HG03439 (cell line): ENCODE data around the gene GATA1.

Experiments used
- ATAC-seq: cut with Tn5 transposase; IDR thresholded peaks from one replicate; pipeline ENCODE4 v1.9.1; 2021; ENCODE audit warnings: mild to moderate bottlenecking, moderate library complexity; ENCODE audit not compliant: unreplicated experiment

Gene GATA1

DNA sequence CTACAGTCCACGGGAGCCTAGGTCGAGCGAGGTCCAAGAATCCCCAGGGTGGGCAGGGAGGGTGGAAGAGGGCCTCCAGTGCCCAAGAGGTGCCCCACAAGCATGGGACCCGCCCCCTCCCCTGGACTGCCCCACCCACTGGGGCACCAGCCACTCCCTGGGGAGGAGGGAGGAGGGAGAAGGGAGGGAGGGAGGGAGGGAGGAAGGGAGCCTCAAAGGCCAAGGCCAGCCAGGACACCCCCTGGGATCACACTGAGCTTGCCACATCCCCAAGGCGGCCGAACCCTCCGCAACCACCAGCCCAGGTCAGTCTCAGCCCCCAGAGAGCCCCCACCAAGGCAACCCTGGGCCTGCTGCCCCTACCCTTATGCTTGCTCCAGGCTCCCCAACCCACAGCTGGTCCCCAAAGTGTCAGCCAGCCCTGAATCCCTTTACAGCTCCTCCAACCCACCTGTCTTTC, at the start of gene GATA1:
Gene GATA1 (plus strand): TSS at position 250 of the 460 bp plus-strand sequence. CDS start 4,520 bp downstream, outside the sequence.
- no peak for ATAC-seq

DNA sequence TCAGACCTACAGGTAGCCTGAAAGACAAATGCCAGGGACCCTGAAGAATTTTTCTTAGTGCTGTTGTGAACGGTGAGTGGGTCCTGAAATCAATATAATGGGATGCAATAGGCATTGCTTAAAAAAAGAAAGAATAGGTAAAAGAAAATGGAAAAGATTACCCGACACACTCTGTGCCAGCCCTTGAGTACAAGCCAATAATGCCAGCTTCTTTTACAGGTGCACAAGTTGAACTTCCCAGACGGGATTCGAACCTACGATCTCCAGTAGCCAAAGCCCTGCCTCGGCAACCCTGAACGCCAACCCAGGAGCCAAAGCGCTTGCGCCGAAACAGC, 49.5 kb upstream of the GATA1 start:
- no peak for ATAC-seq

DNA sequence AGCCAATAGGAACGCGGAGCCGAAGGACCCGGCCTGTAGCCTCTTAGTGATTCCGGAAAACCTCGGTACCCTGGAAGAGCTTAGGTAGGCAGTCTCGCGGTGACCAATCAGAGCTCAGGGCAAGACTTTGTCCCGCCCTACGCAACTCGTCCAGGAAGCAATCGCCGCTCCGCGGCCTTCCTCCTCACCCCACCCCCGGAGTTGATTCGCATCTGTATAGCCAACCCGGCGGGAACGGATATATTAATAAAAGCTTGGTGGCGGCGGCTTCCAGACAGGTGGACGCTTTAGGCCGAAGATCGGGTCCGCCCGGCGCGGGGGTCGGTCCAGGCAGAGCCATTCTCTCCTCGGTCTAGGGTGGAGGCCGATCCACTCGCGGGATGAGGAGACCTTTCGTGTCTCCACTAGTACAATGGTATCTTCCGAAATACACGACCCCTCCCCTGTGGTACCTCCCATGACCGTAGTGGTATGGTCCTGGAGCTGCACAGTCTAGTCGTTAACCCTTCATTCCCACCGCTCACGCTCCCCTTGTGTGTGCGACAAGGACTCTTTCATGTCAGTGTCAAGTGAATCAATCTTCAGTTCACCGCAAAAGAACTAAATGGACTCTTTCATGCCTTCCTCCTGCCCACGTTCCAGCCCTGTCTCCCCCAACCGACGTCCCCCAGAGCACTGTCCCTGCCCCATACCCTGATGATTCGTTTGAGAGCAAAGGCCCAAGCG, 49.0 kb upstream of the GATA1 start:
- ATAC-seq = peak; percentile 97

DNA sequence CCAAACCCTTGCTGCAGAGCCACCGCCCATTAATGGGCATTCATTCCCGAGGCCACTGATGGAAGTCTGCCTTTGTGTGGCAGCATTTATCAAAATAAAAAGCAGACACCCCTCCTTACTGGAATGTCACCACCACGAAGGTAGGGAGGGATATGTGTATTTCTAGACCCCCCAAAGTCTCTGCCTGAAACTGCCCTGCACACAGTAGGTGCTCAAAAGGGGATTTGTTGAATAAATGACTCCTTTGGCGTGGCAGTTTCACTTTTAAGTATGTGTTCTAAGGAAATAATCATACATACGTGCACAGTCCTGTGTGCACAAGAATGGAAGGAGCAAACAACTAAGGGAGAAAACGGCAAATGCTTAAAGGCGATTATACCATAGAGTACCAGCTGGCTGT, 48.5 kb upstream of the GATA1 start:
- ATAC-seq = no peak

DNA sequence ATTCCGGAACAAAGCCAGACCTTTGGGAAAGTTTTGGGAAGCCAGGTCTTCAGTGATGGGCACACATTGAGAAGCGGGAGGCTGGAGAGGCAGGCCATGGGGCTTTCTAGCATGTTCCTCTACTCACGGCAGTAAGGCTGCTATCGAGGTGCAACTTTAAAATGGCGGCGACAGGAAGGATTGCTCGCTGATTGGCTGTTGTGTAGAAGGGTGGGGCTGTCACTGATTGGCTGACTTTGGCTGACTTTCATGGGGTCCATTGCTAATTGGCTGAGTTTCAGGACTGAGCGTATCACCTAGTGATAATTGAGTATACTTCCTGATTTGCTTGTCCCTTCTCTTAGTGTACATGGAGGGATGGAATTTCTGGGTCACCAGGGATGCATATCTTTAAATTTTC, 44.6 kb upstream of the GATA1 start:
- no peak for ATAC-seq

DNA sequence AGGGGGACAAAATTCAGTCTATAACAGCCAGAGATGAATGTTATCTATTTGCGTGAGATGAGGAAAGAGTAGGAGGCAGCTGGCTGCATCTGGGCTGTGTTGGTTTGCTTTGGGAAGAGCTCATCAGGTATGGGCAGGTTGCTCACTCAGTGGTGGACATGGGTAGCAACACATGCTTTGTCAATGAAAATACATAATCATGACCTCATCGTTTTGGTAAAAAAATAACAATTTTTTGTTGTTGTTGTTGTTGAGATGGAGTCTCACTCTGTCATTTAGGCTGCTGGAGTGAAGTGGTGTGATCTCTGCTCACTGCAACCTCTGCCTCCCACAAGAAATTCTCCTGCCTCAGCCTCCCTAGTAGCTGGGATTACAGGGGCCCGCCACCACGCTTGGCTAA, 41.2 kb upstream of the GATA1 start:
- no peak for ATAC-seq

DNA sequence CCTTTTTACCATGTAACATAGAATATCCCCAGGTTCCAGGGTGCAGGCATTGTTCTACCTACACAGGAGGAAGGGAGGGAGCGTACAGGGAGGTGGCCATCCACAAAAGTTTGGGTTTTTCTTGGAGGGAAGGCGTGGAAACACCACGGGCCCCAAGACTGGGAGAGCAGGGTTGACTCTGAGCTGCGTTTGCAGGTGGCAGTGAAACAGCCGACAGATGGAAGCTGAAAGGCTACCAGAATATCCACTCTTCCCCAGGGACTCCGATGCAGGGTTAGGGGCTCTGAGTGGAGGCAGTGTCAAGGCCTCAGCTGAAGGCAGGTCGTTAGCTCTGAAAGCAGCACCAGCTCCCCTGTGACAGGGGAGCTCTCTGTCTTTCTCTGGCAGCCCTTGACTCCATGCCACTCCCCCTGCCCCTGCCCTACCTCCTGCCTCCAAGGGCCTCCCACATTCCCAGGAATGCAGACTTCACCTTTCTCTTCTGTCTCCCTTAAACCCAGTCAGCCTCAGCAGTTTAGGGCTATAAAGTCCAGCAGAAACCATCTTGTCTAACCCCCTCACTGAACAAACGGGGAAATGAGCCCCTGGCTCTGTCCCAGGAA, 38.9 kb upstream of the GATA1 start:
- ATAC-seq = no peak

DNA sequence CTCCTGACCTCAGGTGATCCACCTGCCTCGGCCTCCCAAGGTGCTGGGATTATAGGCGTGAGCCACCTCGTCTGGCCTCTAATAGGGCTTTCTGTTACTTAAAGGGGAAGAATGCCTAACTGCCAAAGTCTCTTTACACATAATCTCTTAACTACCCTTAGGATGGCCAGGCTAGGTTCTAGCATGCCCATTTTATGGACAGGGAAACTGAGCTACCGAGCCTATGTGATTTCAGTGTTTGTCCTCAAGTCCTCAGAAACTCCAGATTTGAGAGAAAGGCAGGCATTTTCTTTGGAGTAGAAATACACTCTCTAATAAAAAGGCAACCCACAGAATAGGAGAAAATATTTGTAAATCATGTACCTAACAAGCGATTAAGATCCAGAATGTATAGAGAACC, 37.2 kb upstream of the GATA1 start:
- ATAC-seq = no peak

DNA sequence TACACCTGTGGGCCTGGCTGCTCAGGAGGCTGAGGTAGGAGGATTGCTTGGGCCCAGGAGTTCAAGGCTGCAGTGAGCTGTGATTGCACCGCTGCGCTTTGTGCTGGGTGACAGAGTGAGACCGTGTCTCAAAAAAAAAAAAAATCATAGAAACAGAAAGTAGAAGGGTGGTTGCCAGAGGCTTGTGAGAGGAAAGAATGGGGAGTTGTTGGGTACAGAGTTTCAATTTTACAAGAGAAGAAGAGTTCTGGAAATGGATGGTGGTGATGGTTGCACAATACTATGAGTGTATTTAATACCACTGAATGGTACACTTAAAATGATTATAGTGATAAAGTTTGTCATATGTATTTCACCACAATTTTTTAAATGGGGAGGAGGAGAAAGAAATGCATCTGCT, 35.0 kb upstream of the GATA1 start:
- no peak for ATAC-seq

DNA sequence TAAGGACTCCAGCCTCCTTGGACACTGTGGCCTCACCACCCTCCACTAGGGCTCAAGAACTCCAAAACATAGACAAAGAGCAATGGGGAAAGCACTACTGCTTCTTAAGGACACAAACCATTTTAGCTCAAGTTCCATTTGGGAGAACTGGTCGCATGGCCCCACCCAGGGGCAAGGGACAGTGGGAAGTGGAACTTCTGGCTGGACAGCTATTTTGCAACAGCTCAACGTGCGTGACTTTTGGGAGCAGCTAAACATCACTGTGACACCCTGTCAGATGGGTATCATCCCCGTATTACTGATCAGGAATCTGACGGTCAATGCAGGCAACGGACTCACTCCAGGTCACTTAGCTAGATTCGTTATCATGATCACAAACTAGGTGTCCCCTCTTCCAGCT, 33.9 kb upstream of the GATA1 start:
- ATAC-seq = no peak

DNA sequence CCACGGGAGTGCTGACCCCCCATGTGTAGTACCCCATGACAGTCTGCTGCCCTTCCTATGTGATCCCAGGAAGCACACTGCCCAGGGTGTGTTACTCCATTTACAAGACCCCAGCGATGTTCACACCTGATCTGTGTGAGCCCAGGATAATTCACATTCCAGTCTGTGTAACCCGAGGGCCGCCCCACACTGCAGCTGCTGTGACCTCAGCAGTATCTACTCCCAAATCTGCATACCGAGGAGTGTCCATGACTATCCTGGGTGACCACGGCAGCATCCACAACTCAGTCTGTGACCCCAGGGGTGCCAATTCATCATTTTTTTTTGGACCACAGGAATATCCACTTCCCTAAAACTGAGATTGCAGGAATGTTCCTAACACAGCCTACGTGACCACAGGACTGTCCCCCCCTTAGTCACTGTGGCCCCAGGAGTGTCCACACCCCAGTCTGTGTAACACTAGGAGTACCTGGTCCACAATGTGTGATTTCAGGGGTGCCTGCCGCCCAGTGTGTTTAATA, 32.6 kb upstream of the GATA1 start:
- ATAC-seq = no peak

DNA sequence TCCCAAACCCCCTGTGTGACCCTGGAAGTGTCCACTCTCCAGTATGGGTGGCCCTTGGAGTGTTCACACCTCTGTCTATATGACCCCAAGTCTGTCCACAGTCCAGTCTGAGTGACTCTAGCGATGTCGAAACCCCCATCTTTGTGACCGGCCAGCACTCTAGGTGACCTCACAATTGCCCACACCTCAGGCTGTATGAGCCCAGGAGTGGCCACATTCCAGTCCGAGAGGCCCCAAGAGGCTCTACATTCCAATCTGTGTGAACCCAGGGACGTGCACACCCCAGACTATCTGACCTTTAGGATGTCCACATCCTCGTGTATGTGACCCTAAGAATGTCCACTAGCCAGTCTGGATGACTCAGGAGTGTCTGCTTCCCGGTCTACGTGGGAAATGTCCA, 32.2 kb upstream of the GATA1 start:
- no peak for ATAC-seq

DNA sequence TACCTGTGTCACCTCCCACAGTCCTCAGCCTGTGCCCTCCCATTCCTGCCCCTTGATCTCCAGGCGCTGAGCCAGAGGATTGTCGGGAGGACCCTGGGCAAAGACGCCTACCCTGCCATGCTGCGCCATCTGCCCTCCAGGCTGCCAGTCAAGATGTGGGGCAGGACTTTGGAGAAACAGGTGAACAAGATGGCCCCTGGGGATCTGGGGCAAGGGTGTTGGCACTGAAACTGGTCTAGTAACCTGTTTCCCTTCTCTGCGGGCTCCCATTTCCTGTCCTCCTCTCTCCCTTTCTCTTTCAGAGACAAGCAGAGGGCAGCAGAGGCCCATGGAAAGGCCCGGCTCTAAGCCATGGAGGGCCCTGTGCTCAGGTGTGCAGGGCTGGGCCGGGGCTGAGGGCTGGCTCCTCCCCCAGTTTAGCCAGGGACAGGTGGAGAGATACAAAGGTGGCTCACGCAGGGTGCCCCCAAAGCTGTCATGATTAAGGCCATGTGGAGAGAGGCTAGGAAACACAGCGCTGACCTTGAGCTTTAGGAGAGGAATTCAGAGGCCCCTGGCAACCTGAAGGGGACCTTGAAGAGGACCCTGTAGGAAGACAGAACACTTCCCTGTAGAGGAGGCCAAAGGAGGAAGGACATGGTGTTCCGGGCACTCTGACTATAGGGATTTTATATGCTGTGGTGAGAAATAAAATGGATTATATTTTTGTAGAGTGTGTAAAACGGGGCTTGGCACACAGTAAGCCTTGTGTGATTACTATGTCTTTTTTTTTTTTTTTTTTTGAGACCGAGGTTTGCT, 24.5 kb upstream of the GATA1 start, which contains the start of gene GLOD5:
Gene GLOD5 (plus strand): TSS at position 74 of the 798 bp plus-strand sequence. CDS start 44 bp downstream, at position 118.
- ATAC-seq = no peak

DNA sequence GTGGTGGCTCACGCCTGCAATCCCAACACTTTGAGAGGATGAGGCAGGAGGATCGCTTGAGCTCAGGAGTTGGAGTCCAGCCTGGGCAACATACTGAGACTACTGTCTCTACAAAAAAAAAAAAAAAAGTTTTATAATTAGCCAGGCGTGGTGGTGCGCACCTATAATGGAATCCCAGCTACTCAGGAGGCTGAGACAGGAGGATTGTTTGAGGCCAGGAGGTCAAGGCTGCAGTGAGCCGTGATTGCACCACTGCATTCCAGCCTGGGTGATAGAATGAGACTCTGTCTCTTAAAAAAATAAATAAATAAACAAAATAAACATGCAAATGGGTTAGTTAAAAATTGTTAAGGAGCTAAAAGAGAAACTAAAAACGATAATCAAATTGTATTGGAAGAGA, 17.2 kb upstream of the GATA1 start:
- ATAC-seq = no peak

DNA sequence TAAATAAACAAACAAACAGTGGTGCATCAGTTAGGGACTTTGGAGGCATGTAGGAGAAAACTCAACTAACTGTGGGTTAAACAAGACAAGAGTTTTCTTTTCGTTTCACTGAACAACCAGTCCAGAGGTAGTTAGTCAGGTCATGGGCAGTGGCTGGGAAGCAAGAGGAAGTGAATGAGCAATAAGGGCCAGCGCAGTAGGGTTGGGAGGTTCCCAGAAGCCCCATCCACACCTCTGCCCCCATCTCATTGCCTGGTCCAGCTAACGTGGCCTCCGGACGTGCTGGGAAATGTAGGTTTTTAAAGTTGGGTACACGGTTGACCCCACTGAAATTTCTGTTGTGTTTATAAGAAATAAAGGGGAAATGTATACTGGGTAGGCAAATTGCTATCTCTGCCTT, 16.1 kb upstream of the GATA1 start:
- ATAC-seq = no peak

DNA sequence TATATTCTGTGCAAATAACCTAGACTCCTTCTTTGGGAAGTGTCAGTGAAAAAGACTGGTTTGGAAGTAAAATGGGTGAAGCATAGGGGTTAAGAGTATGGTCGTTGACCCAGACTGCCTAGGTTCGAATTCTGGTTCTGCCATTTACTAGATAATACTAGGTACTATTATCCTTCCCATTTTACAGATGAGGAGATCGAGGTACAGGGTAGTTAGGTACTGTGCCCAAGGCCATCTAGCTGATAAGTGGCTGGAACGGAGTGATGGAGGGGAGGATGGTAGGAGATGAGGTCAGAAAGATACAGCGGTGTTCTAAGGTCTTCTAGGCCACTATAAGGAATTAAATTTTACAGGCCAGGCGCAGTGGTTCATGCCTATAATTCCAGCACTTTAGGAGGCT, 13.8 kb upstream of the GATA1 start:
- no peak for ATAC-seq

DNA sequence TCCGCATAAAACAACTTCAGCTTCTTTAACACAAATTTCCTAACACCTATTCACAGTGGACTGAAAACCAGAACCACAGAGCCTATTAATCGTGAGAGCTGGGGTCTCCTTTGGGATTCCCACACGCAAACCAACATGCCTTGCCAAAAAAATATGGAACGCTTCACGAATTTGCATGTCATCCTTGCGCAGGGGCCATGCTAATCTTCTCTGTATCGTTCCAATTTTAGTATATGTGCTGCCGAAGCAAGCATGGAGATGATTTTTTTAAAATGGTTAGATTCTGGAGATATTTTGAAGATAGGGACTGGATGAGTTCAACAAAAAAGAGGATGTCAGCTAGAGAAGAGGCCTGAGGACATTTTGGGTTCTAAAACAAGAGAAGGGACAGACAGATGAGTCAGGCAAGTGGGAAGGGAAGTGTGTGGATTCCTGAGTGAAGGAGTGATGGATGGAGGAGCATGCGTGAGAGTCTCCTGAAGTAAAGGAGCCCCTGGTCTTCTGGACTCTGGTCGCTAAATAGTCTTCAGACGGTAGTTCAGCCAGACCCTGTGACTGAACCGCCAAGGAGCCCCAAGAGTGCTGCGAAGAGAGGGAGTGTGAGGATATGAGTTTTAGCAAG, 9.5 kb upstream of the GATA1 start:
- no peak for ATAC-seq

DNA sequence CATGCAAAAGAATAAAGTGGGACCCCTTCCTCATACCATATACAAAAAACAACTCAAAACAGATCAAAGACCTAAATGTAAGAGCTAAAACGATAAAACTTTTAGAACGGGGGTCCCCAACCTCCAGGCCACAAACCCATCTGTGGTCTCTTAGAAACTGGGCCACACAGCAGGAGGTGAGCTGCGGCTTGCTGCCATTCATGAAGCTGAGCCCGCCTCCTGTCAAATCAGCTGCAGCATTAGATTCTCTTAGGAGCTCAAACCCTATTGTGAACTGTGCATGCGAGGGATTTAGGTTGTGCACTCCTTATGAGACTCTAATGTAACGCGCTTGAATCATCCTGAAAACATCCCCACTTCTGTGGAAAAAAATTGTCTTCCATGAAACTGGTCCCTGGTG, 7.0 kb upstream of the GATA1 start:
- no peak for ATAC-seq

DNA sequence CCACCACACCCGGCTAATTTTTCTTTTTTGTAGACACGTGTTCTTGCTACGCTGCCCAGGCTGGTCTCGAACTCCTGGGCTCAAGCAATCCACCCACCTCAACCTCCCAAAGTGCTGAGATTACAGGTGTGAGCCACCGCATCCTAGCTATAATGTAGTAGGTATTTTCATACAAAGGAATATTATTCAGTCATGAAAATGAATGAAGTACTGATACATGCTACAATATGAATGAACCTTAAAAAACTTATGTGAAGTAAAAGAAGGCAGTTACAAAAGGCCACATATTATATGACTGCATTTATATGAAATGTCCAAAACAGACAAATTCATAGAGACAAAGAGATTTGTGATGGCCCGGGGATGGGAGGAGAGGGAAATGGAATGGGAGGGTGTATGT, 4.7 kb upstream of the GATA1 start:
- ATAC-seq = no peak

DNA sequence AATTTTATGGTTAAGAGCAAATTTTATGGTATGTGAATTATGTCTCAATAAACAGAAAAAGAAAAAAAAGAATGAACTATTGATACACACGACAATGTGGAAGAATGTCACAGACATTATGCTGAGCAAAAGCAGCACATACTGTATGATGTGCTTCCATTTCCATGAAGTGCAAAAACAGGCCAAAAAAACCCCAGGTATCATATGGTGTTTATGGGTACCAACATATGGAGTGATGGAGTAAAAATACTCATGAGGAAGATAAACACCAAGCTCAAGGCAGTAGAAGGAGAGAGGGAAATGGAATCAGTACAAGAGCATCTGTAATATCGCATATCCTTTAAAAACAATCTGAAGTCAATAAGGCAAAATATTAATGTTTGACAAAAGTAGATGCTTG, 4.2 kb upstream of the GATA1 start:
- ATAC-seq = no peak

DNA sequence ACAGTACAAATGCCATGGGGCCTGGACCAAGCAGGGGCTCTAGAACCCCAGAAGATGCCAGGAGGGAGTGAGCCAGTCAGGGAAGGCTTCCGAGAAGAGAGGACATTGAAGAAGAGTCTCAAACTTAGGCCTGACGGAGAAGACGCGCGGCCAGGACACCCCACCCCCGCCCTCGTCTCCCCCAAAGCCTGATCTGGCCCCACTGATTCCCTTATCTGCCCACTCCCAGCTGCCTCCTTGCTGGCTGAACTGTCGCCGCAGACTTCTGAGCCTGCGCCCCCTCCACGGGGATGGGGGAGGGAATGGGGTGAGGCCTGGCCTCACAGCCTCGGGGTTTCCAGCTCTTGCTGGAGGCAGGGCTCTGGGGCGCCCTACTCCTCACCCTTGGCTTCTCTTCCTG, 3.6 kb upstream of the GATA1 start:
- ATAC-seq = no peak
